ENCODE results near the gene THRSP.
"Not testable (repeated sequence)": the region's sequence is repeated elsewhere in the genome, so short reads cannot be mapped to it uniquely, and the experiment has no call there.

- TF ChIP-seq POLR2A, CTCF, POLR2AphosphoS5 (IDR thresholded peaks at IDR 0.05): not testable (repeated sequence)
Measured at GRCh38 chr11:78041380-78041719, 22.3 kb upstream of the THRSP start.

Data from suprapubic skin (tissue), 4 donors.